GM18519 (cell line): Measurements from ENCODE around the gene CTDSP2.
"Not testable (repeated sequence)": the region's sequence is repeated elsewhere in the genome, so short reads cannot be mapped to it uniquely, and the experiment has no call there.

ENCODE experiments used
- ATAC-seq: cut with Tn5 transposase; IDR thresholded peaks from one replicate; pipeline ENCODE4 v1.9.1; 2021; ENCODE audit warnings: mild to moderate bottlenecking, moderate library complexity; ENCODE audit not compliant: unreplicated experiment, low FRiP score

Gene CTDSP2

GRCh38 chr12:57836442-57837375 is 9.8 kb downstream of the CTDSP2 start:
- peak; percentile 51 for ATAC-seq

GRCh38 chr12:57835366-57836288 is 10.9 kb downstream of the CTDSP2 start:
- ATAC-seq = no peak

- ATAC-seq = no peak
These were observed 12.2 kb downstream of the CTDSP2 start for GRCh38 chr12:57834086-57834876.

- no peak for ATAC-seq
These were observed 12.9 kb downstream of the CTDSP2 start for GRCh38 chr12:57833672-57834071.

- no peak for ATAC-seq
These were observed 13.6 kb downstream of the CTDSP2 start for GRCh38 chr12:57832966-57833365.

GRCh38 chr12:57830393-57830792 is 16.1 kb downstream of the CTDSP2 start:
- no peak for ATAC-seq

GRCh38 chr12:57829025-57829777 is 17.3 kb downstream of the CTDSP2 start:
- ATAC-seq = no peak

- no peak for ATAC-seq
These were observed 19.6 kb downstream of the CTDSP2 start for GRCh38 chr12:57826966-57827365.

- ATAC-seq = no peak
These were observed 20.1 kb downstream of the CTDSP2 start for GRCh38 chr12:57826400-57826799.

- ATAC-seq = no peak
These were observed 21.1 kb downstream of the CTDSP2 start for GRCh38 chr12:57825451-57825850.

- ATAC-seq = no peak
These were observed 22.5 kb downstream of the CTDSP2 start for GRCh38 chr12:57823908-57824640.

GRCh38 chr12:57823131-57823907 is 23.2 kb downstream of the CTDSP2 start:
- no peak for ATAC-seq

- ATAC-seq = no peak
These were observed 24.0 kb downstream of the CTDSP2 start for GRCh38 chr12:57822392-57823130.

- no peak for ATAC-seq
These were observed 24.9 kb downstream of the CTDSP2 start for GRCh38 chr12:57821474-57822214.

- ATAC-seq = not testable (repeated sequence)
These were observed 25.5 kb downstream of the CTDSP2 start for GRCh38 chr12:57821015-57821414.

- ATAC-seq = not testable (repeated sequence)
These were observed 26.4 kb downstream of the CTDSP2 start for GRCh38 chr12:57820119-57820518.

- not testable (repeated sequence) for ATAC-seq
These were observed 28.6 kb downstream of the CTDSP2 start for GRCh38 chr12:57817990-57818331.
